NT2/D1 (cell line): ENCODE data around the gene NEU2.

Source experiments
- YY1 ChIP-seq: IDR thresholded peaks from 2 replicates; pipeline ENCODE4 v1.6.1; 2011; ENCODE audit not compliant: insufficient read length, insufficient read depth
- ZNF274 ChIP-seq: IDR thresholded peaks from 2 replicates; pipeline ENCODE4 v1.6.1; 2011; ENCODE audit warnings: mild to moderate bottlenecking, low read depth, low read length

GRCh38 chr2:233007270-233007669, 25.2 kb upstream of the NEU2 start:
- TF ChIP-seq YY1 (no peak), ZNF274 (no peak)
